Measurements from ENCODE around the gene CAMK1D.

CAMK1D gene

GRCh38 chr10:12685261-12686058 lies 336.1 kb downstream of the CAMK1D start:
- Histone ChIP-seq H3K27me3 (ENCODE audit: insufficient read depth, low read depth) (no peaks in the 10 kb centered on the region), H4K20me1 (ENCODE audit: insufficient read depth) (no peaks in the 10 kb centered on the region), H3K27ac (no peak overlapping the region), H3K4me3 (IDR thresholded peaks at IDR 0.05; ENCODE audit: insufficient read depth, low read depth, low read length) (no peak overlapping the region), H3K79me2 (ENCODE audit: insufficient read depth, low read depth) (no peaks in the 10 kb centered on the region), H3K4me2 (no peak overlapping the region), H3K9ac (no peak overlapping the region), H3K36me3 (ENCODE audit: insufficient read depth) (no peaks in the 10 kb centered on the region), H2AFZ (ENCODE audit: low read depth) (no peak overlapping the region), H3K4me1 (ENCODE audit: low read depth, poor library complexity, severe bottlenecking) (no peaks in the 10 kb centered on the region)
- TF ChIP-seq CTCF (conservative IDR thresholded peaks at IDR 0.05; ENCODE audit: low read depth, low read length), result no peak

- Histone ChIP-seq H3K79me2 (ENCODE audit: insufficient read depth, low read depth) (no peaks in the 10 kb centered on the region), H3K4me3 (IDR thresholded peaks at IDR 0.05; ENCODE audit: insufficient read depth, low read depth, low read length) (no peak overlapping the region), H3K36me3 (ENCODE audit: insufficient read depth) (no peaks in the 10 kb centered on the region), H3K27ac (no peak overlapping the region), H3K9ac (no peak overlapping the region), H3K27me3 (ENCODE audit: insufficient read depth, low read depth) (no peaks in the 10 kb centered on the region), H4K20me1 (ENCODE audit: insufficient read depth) (no peaks in the 10 kb centered on the region), H3K4me1 (ENCODE audit: low read depth, poor library complexity, severe bottlenecking) (no peaks in the 10 kb centered on the region), H2AFZ (ENCODE audit: low read depth) (no peak overlapping the region), H3K4me2 (no peak overlapping the region)
- no peak for TF ChIP-seq CTCF (conservative IDR thresholded peaks at IDR 0.05; ENCODE audit: low read depth, low read length)
Observed at GRCh38 chr10:12687996-12688395, 338.6 kb downstream of the CAMK1D start.

GRCh38 chr10:12689893-12690292 lies 340.5 kb downstream of the CAMK1D start:
- no peak overlapping the region for H3K4me3 ChIP-seq (IDR thresholded peaks at IDR 0.05; ENCODE audit: insufficient read depth, low read depth, low read length)
- no peaks in the 10 kb centered on the region for H4K20me1 ChIP-seq (ENCODE audit: insufficient read depth)
- TF ChIP-seq CTCF (conservative IDR thresholded peaks at IDR 0.05; ENCODE audit: low read depth, low read length), result no peak
- no peaks in the 10 kb centered on the region for H3K79me2 ChIP-seq (ENCODE audit: insufficient read depth, low read depth)
- H3K4me1 ChIP-seq (ENCODE audit: low read depth, poor library complexity, severe bottlenecking), result no peaks in the 10 kb centered on the region
- H3K27ac ChIP-seq, result no peak overlapping the region
- H3K27me3 ChIP-seq (ENCODE audit: insufficient read depth, low read depth), result no peaks in the 10 kb centered on the region
- H2AFZ ChIP-seq (ENCODE audit: low read depth), result no peak overlapping the region
- H3K4me2 ChIP-seq, result no peak overlapping the region
- H3K9ac ChIP-seq, result no peak overlapping the region
- H3K36me3 ChIP-seq (ENCODE audit: insufficient read depth), result no peaks in the 10 kb centered on the region

GRCh38 chr10:12690525-12691126 lies 341.3 kb downstream of the CAMK1D start:
- Histone ChIP-seq H3K9ac (no peak overlapping the region), H3K27me3 (ENCODE audit: insufficient read depth, low read depth) (no peaks in the 10 kb centered on the region), H2AFZ (ENCODE audit: low read depth) (no peak overlapping the region), H3K79me2 (ENCODE audit: insufficient read depth, low read depth) (no peaks in the 10 kb centered on the region), H3K4me1 (ENCODE audit: low read depth, poor library complexity, severe bottlenecking) (no peaks in the 10 kb centered on the region), H3K36me3 (ENCODE audit: insufficient read depth) (no peaks in the 10 kb centered on the region), H3K4me3 (IDR thresholded peaks at IDR 0.05; ENCODE audit: insufficient read depth, low read depth, low read length) (no peak overlapping the region), H3K27ac (no peak overlapping the region), H4K20me1 (ENCODE audit: insufficient read depth) (no peaks in the 10 kb centered on the region), H3K4me2 (no peak overlapping the region)
- no peak for TF ChIP-seq CTCF (conservative IDR thresholded peaks at IDR 0.05; ENCODE audit: low read depth, low read length)
